HG02885 (cell line): ENCODE results near the gene LRRC4B.
A peak's percentile ranks its signal among the peaks of the same experiment; 100 is the strongest.
"Not testable (repeated sequence)": the region's sequence is repeated elsewhere in the genome, so short reads cannot be mapped to it uniquely, and the experiment has no call there.

Experiments
- ATAC-seq: cut with Tn5 transposase; IDR thresholded peaks from one replicate; pipeline ENCODE4 v1.9.1; 2021; ENCODE audit warnings: mild to moderate bottlenecking; ENCODE audit not compliant: unreplicated experiment, poor library complexity

The LRRC4B gene

GRCh38 chr19:50476224-50476906, 91.9 kb downstream of the LRRC4B start, which contains the start of the genes EMC10 and GARIN5A:
Gene EMC10 (plus strand): TSS chr19:50476507. CDS start chr19:50476545, 38 bp downstream.
Gene GARIN5A (minus strand): TSS chr19:50476848. CDS start chr19:50476388, 460 bp downstream.
- ATAC-seq, result peak; percentile 85

DNA sequence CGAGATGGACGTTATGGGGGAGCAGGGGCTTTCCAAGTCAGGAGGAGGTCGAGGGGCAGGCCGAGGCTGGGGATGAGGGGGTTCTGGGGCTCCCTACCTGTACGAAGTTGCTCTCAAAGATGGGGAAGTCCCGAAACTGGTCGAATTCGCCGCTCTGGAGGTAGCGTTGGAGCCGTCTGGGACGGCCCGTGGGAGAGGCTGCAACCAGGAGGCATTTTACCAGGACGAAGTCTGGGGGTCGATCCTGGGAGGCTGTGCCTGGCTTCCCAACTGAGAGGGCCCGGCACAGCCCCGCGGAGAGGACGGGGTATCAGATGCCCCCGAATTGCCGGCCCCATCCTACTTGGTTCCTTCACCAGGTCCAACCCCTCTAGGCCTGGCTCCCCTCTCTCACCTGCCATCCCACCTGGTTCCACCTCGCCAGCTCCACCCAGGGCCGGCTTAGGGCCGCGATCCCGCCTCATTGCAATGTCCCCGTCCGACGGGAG, 92.5 kb downstream of the LRRC4B start:
- ATAC-seq, result no peak

DNA sequence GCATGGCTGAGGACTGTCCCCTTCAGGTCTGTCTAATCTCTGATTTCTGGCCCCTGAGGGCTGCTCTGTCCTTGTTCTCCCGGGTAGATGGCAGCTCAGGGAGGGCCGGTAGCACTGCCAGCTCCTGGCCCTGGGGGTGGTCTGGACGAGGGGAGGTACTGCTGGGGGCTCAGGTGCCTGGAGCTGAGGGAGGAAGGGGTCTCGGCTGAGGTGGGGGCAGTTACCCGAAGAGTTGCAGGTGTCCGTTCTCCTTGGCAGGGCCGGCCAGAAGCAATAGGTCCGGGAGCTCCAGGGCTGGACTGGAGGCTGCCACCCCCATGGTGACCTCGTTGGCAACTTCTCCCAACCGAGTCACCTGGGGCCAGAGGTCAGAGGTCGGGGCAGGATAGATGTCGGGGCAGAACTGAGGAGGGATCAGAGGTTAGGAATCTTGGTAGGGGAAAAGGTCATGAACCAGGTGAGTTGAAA, 93.1 kb downstream of the LRRC4B start:
- no peak for ATAC-seq

- ATAC-seq, result not testable (repeated sequence)
Observed at GRCh38 chr19:50473336-50473735, 94.9 kb downstream of the LRRC4B start.

DNA sequence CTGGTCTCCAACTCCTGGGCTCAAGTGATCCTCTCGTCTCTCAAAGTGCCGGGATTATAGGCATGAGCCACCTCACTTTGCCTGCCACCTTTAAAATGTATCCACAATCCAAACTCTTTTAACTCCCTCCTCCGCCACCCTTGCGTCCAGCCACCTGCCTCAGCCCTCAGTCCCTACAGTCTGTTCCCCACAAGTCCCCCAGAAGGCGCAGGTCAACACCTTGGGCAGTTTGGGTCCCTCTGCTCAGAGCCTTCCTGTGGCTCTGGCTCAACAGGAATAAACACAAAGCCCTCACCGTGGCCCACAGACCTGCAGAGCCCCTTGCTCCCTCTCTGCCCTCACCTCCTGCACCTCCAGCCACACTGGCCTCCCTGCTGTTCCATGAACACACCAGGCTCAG, 99.4 kb downstream of the LRRC4B start:
- no peak for ATAC-seq

GRCh38 chr19:50467566-50467965, 100.7 kb downstream of the LRRC4B start:
- no peak for ATAC-seq
